Liver (tissue), 9 donors: ENCODE results near the gene IGF1R. TPM values are rescaled to one million over a fixed set of nuclear protein-coding genes. Genes with fewer than 3 reads are reported as not detected.

ENCODE experiments used
- DNase-seq: peaks from one replicate; pipeline ENCODE4 v3.0.0-alpha.2; 2017; ENCODE audit warnings: low spot score
- H3K27ac ChIP-seq, 2 donors: one replicate each; pipeline ENCODE4 v1.7.0; 2013; ENCODE audit warnings: inconsistent platforms in 2 of 2, low read length in 2 of 2, control low read depth in 1 of 2, low read depth in 1 of 2, mild to moderate bottlenecking in 1 of 2
- H3K27me3 ChIP-seq, 4 donors: one replicate each; pipeline versions ENCODE4 v1.6.1 to v1.7.0; 2013; ENCODE audit warnings: low read length in 3 of 4, inconsistent platforms in 1 of 4, mild to moderate bottlenecking in 1 of 4, moderate library complexity in 1 of 4; ENCODE audit not compliant: control insufficient read depth in 4 of 4, insufficient read depth in 4 of 4
- H3K36me3 ChIP-seq, 4 donors: one replicate each; pipeline versions ENCODE4 v1.6.1 to v1.7.0; 2013; ENCODE audit warnings: low read length in 3 of 4, mild to moderate bottlenecking in 3 of 4, low read depth in 1 of 4, moderate library complexity in 1 of 4; ENCODE audit not compliant: control insufficient read depth in 4 of 4, insufficient read depth in 3 of 4
- H3K4me1 ChIP-seq, 4 donors: one replicate each; pipeline versions ENCODE4 v1.6.1 to v1.7.0; 2013; ENCODE audit warnings: low read length in 3 of 4, mild to moderate bottlenecking in 3 of 4, moderate library complexity in 1 of 4; ENCODE audit not compliant: control insufficient read depth in 4 of 4, insufficient read depth in 4 of 4
- H3K4me3 ChIP-seq, 3 donors: one replicate each; pipeline versions ENCODE4 v1.6.1 to v1.7.0; 2013; ENCODE audit warnings: low read length in 3 of 3, control low read depth in 1 of 3, low read depth in 1 of 3, mild to moderate bottlenecking in 1 of 3
- H3K9ac ChIP-seq, 2 donors: one replicate each; pipeline ENCODE4 v1.7.0; 2013; ENCODE audit warnings: low read length in 2 of 2, mild to moderate bottlenecking in 2 of 2, moderate library complexity in 2 of 2, control low read depth in 1 of 2, low read depth in 1 of 2
- H3K9me3 ChIP-seq, 4 donors: one replicate each; pipeline versions ENCODE4 v1.6.1 to v1.7.0; 2013; ENCODE audit warnings: low read length in 3 of 4; ENCODE audit not compliant: control insufficient read depth in 4 of 4
- EGR1 ChIP-seq, 2 donors: IDR thresholded peaks; 2 replicates each; pipeline ENCODE4 v1.6.1; 2016 to 2018; ENCODE audit warnings: antibody characterized with exemption in 2 of 2, low read depth in 2 of 2
- FOXA1 ChIP-seq: IDR thresholded peaks from 2 replicates; pipeline ENCODE4 v1.6.1; 2016; ENCODE audit warnings: antibody characterized with exemption
- FOXA2 ChIP-seq: IDR thresholded peaks from 2 replicates; pipeline ENCODE4 v1.6.1; 2016; ENCODE audit warnings: antibody characterized with exemption
- GABPA ChIP-seq, 2 donors: IDR thresholded peaks in 1 of 2; conservative IDR thresholded peaks in 1 of 2; 2 replicates each; pipeline ENCODE4 v1.6.1; 2016; ENCODE audit warnings: antibody characterized with exemption in 2 of 2, mild to moderate bottlenecking in 1 of 2, moderate library complexity in 1 of 2
- HNF4A ChIP-seq, 2 donors: conservative IDR thresholded peaks; 2 replicates each; pipeline ENCODE4 v1.6.1; 2016; ENCODE audit warnings: antibody characterized with exemption in 2 of 2, mild to moderate bottlenecking in 2 of 2
- HNF4G ChIP-seq: IDR thresholded peaks from 2 replicates; pipeline ENCODE4 v1.6.1; 2016; ENCODE audit warnings: antibody characterized with exemption
- JUND ChIP-seq, 2 donors: IDR thresholded peaks; 2 replicates each; pipeline ENCODE4 v1.6.1; 2016; ENCODE audit warnings: antibody characterized with exemption in 2 of 2
- NR2F2 ChIP-seq: IDR thresholded peaks from 2 replicates; pipeline ENCODE4 v1.6.1; 2016; ENCODE audit warnings: antibody characterized with exemption
- RAD21 ChIP-seq, 2 donors: IDR thresholded peaks; 2 replicates each; pipeline ENCODE4 v1.6.1; 2016; ENCODE audit warnings: antibody characterized with exemption in 2 of 2, mild to moderate bottlenecking in 2 of 2
- REST ChIP-seq: IDR thresholded peaks from 2 replicates; pipeline ENCODE4 v1.6.1; 2016; ENCODE audit warnings: antibody characterized with exemption, mild to moderate bottlenecking
- RXRA ChIP-seq, 2 donors: IDR thresholded peaks; 2 replicates each; pipeline ENCODE4 v1.6.1; 2017 to 2018; ENCODE audit warnings: antibody characterized with exemption in 2 of 2, mild to moderate bottlenecking in 1 of 2
- SP1 ChIP-seq: IDR thresholded peaks from 2 replicates; pipeline ENCODE4 v1.6.1; 2018; ENCODE audit warnings: antibody characterized with exemption, mild to moderate bottlenecking
- TAF1 ChIP-seq: conservative IDR thresholded peaks from 2 replicates; pipeline ENCODE4 v1.6.1; 2016; ENCODE audit warnings: antibody characterized with exemption, mild to moderate bottlenecking
- YY1 ChIP-seq: IDR thresholded peaks from 2 replicates; pipeline ENCODE4 v1.6.1; 2016; ENCODE audit warnings: antibody characterized with exemption, mild to moderate bottlenecking
- WGBS: extraction: QIAGEN DNeasy Blood & Tissue Kit; methylation state at CpG from one replicate; pipeline ENCODE4 v1.1.7; 2013; 5-methylcytosine and 5-hydroxymethylcytosine counted together
- polyA plus RNA-seq, 2 donors: library from polyadenylated mRNA; stranded (reverse) in 1 of 2; unstranded in 1 of 2; fragments of 200-250 nt in 1 of 2; fragments of >200 nt in 1 of 2; fragmentation: Nextera tagmentation in 1 of 2; extraction: Ambion mirVana in 1 of 2; gene quantifications; one replicate each; pipeline versions ENCODE4 v1.2.1 to v1.2.3, GENCODE V29; 2013 to 2015
- total RNA-seq, 2 donors: library from RNA; depleted of rRNA; stranded (reverse); fragments of >200 nt; gene quantifications; one replicate each; pipeline ENCODE4 v1.2.3, GENCODE V29; 2014
- TF ChIP-seq, protein P1 (sequence below): IDR thresholded peaks from 2 replicates; pipeline ENCODE4 v1.6.1; 2016; ENCODE audit warnings: antibody characterized with exemption
- TF ChIP-seq, protein P2 (sequence below): fragments of 150-350 bp; IDR thresholded peaks from 2 replicates; pipeline ENCODE4 v1.5.1; 2017; ENCODE audit warnings: improper control_type of control experiment, low read depth, low read length; ENCODE audit not compliant: missing input control
- TF ChIP-seq, protein P3 (sequence below): IDR thresholded peaks from 2 replicates; pipeline ENCODE4 v1.6.1; 2016; ENCODE audit warnings: antibody characterized with exemption
- TF ChIP-seq, protein P4 (sequence below): IDR thresholded peaks from 2 replicates; pipeline ENCODE4 v1.6.1; 2016; ENCODE audit warnings: antibody characterized with exemption
- donor health status: healthy.
- donor health status: healthy.
- donor health status: healthy.
- donor health status: healthy.
- donor health status: healthy.

IGF1R gene
- total and polyA plus RNA-seq, 4 donors: 0.69 to 10.3 (median 3.2) TPM

GRCh38 chr15:98996169-98996568 lies 347.8 kb downstream of the IGF1R start:
- DNase-seq: no peak
- no peaks in the 10 kb centered on the region for H3K4me1 ChIP-seq
- peaks cover 0 to 4% (median 0%) of the 10 kb centered on the region in 4 donors for H3K27me3 ChIP-seq
- H3K27ac ChIP-seq: no peak overlapping the region
- H3K9ac ChIP-seq: no peak overlapping the region
- no peak overlapping the region for H3K4me3 ChIP-seq
- H3K9me3 ChIP-seq: peaks cover 0 to 2% (median 0%) of the 10 kb centered on the region in 4 donors
- TF ChIP-seq, protein P1, sequence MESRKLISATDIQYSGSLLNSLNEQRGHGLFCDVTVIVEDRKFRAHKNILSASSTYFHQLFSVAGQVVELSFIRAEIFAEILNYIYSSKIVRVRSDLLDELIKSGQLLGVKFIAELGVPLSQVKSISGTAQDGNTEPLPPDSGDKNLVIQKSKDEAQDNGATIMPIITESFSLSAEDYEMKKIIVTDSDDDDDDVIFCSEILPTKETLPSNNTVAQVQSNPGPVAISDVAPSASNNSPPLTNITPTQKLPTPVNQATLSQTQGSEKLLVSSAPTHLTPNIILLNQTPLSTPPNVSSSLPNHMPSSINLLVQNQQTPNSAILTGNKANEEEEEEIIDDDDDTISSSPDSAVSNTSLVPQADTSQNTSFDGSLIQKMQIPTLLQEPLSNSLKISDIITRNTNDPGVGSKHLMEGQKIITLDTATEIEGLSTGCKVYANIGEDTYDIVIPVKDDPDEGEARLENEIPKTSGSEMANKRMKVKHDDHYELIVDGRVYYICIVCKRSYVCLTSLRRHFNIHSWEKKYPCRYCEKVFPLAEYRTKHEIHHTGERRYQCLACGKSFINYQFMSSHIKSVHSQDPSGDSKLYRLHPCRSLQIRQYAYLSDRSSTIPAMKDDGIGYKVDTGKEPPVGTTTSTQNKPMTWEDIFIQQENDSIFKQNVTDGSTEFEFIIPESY: no peak
- TF ChIP-seq, protein P2, sequence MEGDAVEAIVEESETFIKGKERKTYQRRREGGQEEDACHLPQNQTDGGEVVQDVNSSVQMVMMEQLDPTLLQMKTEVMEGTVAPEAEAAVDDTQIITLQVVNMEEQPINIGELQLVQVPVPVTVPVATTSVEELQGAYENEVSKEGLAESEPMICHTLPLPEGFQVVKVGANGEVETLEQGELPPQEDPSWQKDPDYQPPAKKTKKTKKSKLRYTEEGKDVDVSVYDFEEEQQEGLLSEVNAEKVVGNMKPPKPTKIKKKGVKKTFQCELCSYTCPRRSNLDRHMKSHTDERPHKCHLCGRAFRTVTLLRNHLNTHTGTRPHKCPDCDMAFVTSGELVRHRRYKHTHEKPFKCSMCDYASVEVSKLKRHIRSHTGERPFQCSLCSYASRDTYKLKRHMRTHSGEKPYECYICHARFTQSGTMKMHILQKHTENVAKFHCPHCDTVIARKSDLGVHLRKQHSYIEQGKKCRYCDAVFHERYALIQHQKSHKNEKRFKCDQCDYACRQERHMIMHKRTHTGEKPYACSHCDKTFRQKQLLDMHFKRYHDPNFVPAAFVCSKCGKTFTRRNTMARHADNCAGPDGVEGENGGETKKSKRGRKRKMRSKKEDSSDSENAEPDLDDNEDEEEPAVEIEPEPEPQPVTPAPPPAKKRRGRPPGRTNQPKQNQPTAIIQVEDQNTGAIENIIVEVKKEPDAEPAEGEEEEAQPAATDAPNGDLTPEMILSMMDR: no peak
- TF ChIP-seq SP1 (no peak), RXRA (IDR thresholded peaks at IDR 0.05) (no peak), EGR1 (IDR thresholded peaks at IDR 0.05; ENCODE audit: low read depth in 2 of 2) (no peak), JUND (IDR thresholded peaks at IDR 0.05) (no peak), GABPA (IDR thresholded peaks at IDR 0.05 in 1 of 2, conservative IDR thresholded peaks at IDR 0.05 in 1 of 2) (no peak), TAF1 (no peak), HNF4A (conservative IDR thresholded peaks at IDR 0.05) (no peak), RAD21 (IDR thresholded peaks at IDR 0.05) (no peak)
- H3K36me3 ChIP-seq: no peaks in the 10 kb centered on the region

DNA sequence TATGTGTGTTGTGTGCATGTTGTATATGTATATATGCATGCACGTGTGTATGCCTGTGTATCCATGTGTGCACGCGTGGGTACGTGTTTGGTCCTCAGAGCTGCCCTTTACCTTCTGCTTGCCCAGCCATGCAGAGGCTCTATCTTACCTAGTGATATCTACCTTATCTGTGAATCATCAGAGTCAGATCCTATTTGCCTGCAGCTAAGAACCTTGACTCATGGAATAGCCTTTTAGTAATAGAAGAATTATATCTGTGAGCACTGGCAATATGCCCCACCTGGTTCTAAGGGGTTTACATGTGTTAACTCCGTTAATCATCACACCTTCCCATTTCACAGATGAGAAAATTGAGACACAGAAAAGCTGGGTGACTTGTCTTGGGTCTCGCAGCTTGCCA lies 348.3 kb downstream of the IGF1R start:
- peaks cover 0 to 2% (median 0%) of the 10 kb centered on the region in 4 donors for H3K9me3 ChIP-seq
- WGBS: 91% methylated on average over 6 of the region's 6 CpGs
- no peak overlapping the region for H3K4me3 ChIP-seq
- TF ChIP-seq, protein P3, sequence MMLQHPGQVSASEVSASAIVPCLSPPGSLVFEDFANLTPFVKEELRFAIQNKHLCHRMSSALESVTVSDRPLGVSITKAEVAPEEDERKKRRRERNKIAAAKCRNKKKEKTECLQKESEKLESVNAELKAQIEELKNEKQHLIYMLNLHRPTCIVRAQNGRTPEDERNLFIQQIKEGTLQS: no peak
- no peak for TF ChIP-seq FOXA2
- no peak for TF ChIP-seq EGR1 (IDR thresholded peaks at IDR 0.05; ENCODE audit: low read depth in 2 of 2)
- TF ChIP-seq, protein P4, sequence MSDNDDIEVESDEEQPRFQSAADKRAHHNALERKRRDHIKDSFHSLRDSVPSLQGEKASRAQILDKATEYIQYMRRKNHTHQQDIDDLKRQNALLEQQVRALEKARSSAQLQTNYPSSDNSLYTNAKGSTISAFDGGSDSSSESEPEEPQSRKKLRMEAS: no peak
- no peak for TF ChIP-seq JUND (IDR thresholded peaks at IDR 0.05)
- TF ChIP-seq TAF1: no peak
- TF ChIP-seq, protein P1: no peak
- no peak for TF ChIP-seq RXRA (IDR thresholded peaks at IDR 0.05)
- no peak for TF ChIP-seq REST
- TF ChIP-seq FOXA1: no peak
- no peak for TF ChIP-seq RAD21 (IDR thresholded peaks at IDR 0.05)
- no peak for TF ChIP-seq NR2F2
- no peak for TF ChIP-seq YY1
- TF ChIP-seq HNF4G: no peak
- TF ChIP-seq, protein P2: no peak
- TF ChIP-seq GABPA (IDR thresholded peaks at IDR 0.05 in 1 of 2, conservative IDR thresholded peaks at IDR 0.05 in 1 of 2): no peak
- no peak for TF ChIP-seq HNF4A (conservative IDR thresholded peaks at IDR 0.05)
- no peaks in the 10 kb centered on the region for H3K36me3 ChIP-seq
- H3K4me1 ChIP-seq: no peaks in the 10 kb centered on the region
- H3K27ac ChIP-seq: no peak overlapping the region
- peaks cover 0 to 4% (median 0%) of the 10 kb centered on the region in 4 donors for H3K27me3 ChIP-seq
- no peak for DNase-seq
- no peak overlapping the region for H3K9ac ChIP-seq
